Kidney (tissue), 14 donors: Measurements from ENCODE around the gene SAT1. TPM values are rescaled to one million over a fixed set of nuclear protein-coding genes. Genes with fewer than 3 reads are reported as not detected.

Source experiments
- DNase-seq, 5 donors: peaks; one replicate each; pipeline ENCODE4 v3.0.0-alpha.2; 2013 to 2020
- FAIRE-seq: peaks from 2 replicates; lab custom pipeline; 2012; peaks lifted over from hg19 to GRCh38; lab: Jason Lieb, UNC
- H3K27ac ChIP-seq, 2 donors: one replicate each; pipeline ENCODE4 v1.7.0; 2013; ENCODE audit warnings: low read depth in 2 of 2, low read length in 2 of 2, inconsistent platforms in 1 of 2
- H3K27me3 ChIP-seq: one replicate; pipeline ENCODE4 v1.7.1; 2013; ENCODE audit warnings: low read length, inconsistent platforms; ENCODE audit not compliant: control insufficient read depth, insufficient read depth
- H3K36me3 ChIP-seq, 3 donors: one replicate each; pipeline versions ENCODE4 v1.7.0 to v1.7.1; 2013; ENCODE audit warnings: low read length in 3 of 3, control low read depth in 1 of 3, inconsistent platforms in 1 of 3; ENCODE audit not compliant: insufficient read depth in 3 of 3, control insufficient read depth in 2 of 3
- H3K4me1 ChIP-seq, 3 donors: one replicate each; pipeline versions ENCODE4 v1.7.0 to v1.7.1; 2013; ENCODE audit warnings: low read length in 3 of 3, inconsistent platforms in 1 of 3, low read depth in 1 of 3; ENCODE audit not compliant: control insufficient read depth in 2 of 3, insufficient read depth in 2 of 3
- H3K4me3 ChIP-seq, 3 donors: one replicate each; pipeline versions ENCODE4 v1.7.0 to v1.8.1; 2013; ENCODE audit warnings: low read length in 3 of 3, control low read depth in 1 of 3, inconsistent platforms in 1 of 3
- H3K9ac ChIP-seq, 3 donors: one replicate each; pipeline versions ENCODE4 v1.7.0 to v1.7.1; 2013; ENCODE audit warnings: low read length in 3 of 3, control low read depth in 1 of 3, inconsistent platforms in 1 of 3
- H3K9me3 ChIP-seq, 3 donors: one replicate each; pipeline versions ENCODE4 v1.7.0 to v1.7.1; 2013; ENCODE audit warnings: low read length in 3 of 3, control low read depth in 1 of 3, inconsistent platforms in 1 of 3; ENCODE audit not compliant: control insufficient read depth in 2 of 3, insufficient read depth in 1 of 3
- intact Hi-C: fragments of 100-400 bp; cut with DNase I; formaldehyde crosslinking; loops from one replicate; pipeline ENCODE4 v1.11.1; 2022
- polyA plus RNA-seq: library from polyadenylated mRNA; stranded (reverse); fragments of 350-450 nt; fragmentation: Illumina TruSeq; extraction: RNeasy Lipid Tissue Mini Kit (QIAGEN cat#74804); gene quantifications from one replicate; pipeline ENCODE4 v1.2.3, GENCODE V29; 2014; ENCODE audit warnings: low read depth, low replicate concordance; ENCODE audit not compliant: insufficient read depth
- total RNA-seq: library from RNA; stranded (reverse); fragmentation: NEBNext Ultra II Directional; extraction: Animal tissue kit (Norgen Biotek cat#: 25700); gene quantifications from one replicate; pipeline ENCODE4 v1.2.1, GENCODE V29; 2021
- TF ChIP-seq, protein P1 (sequence below): IDR thresholded peaks from 3 replicates; pipeline ENCODE4 v1.5.1; 2012; ENCODE audit warnings: mild to moderate bottlenecking, moderate library complexity, borderline replicate concordance; ENCODE audit not compliant: insufficient read depth; ENCODE audit errors: extremely low read depth
- donor health status: control.
- donor health status: control.
- donor health status: control.
- donor health status: control.
- donor health status: control.
- donor health status: DM: yes; HTN: yes; CAD: no.
- donor health status: Normal renal cell carcinoma (clear cell type).

The SAT1 gene
- total and polyA plus RNA-seq, 2 donors from 2014 or later, result 417 to 574 TPM

GRCh38 chrX:23786268-23786815 is 3.4 kb downstream of the SAT1 start:
- no peak overlapping the region for H3K9ac ChIP-seq
- intact Hi-C loops, result loop anchor here (10.0 kb wide), 1 partner anchor 118 kb away; the partner anchor contains the start of genes APOO and CXorf58
- H3K4me1 ChIP-seq, result peaks cover 0 to 5% (median 0%) of the 10 kb centered on the region in 3 donors
- TF ChIP-seq, protein P1, sequence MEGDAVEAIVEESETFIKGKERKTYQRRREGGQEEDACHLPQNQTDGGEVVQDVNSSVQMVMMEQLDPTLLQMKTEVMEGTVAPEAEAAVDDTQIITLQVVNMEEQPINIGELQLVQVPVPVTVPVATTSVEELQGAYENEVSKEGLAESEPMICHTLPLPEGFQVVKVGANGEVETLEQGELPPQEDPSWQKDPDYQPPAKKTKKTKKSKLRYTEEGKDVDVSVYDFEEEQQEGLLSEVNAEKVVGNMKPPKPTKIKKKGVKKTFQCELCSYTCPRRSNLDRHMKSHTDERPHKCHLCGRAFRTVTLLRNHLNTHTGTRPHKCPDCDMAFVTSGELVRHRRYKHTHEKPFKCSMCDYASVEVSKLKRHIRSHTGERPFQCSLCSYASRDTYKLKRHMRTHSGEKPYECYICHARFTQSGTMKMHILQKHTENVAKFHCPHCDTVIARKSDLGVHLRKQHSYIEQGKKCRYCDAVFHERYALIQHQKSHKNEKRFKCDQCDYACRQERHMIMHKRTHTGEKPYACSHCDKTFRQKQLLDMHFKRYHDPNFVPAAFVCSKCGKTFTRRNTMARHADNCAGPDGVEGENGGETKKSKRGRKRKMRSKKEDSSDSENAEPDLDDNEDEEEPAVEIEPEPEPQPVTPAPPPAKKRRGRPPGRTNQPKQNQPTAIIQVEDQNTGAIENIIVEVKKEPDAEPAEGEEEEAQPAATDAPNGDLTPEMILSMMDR, result no peak
- DNase-seq, result no peak
- no peak for FAIRE-seq
- H3K4me3 ChIP-seq, result peak overlapping the region in 2 of 3 donors; percentile 93 to 94
- no peak overlapping the region for H3K27ac ChIP-seq
- H3K36me3 ChIP-seq, result peaks cover 0 to 20% (median 2%) of the 10 kb centered on the region in 3 donors
- H3K27me3 ChIP-seq, result no peaks in the 10 kb centered on the region
- H3K9me3 ChIP-seq, result no peaks in the 10 kb centered on the region

- peaks cover 0 to 20% (median 2%) of the 10 kb centered on the region in 3 donors for H3K36me3 ChIP-seq
- FAIRE-seq, result no peak
- TF ChIP-seq, protein P1, result no peak
- peaks cover 0 to 5% (median 0%) of the 10 kb centered on the region in 3 donors for H3K4me1 ChIP-seq
- no peak overlapping the region for H3K27ac ChIP-seq
- intact Hi-C loops, result loop anchor here (10.0 kb wide), 1 partner anchor 117 kb away; the partner anchor contains the start of genes APOO and CXorf58
- H3K27me3 ChIP-seq, result no peaks in the 10 kb centered on the region
- no peak overlapping the region for H3K4me3 ChIP-seq
- no peak overlapping the region for H3K9ac ChIP-seq
- no peaks in the 10 kb centered on the region for H3K9me3 ChIP-seq
- DNase-seq, result no peak
Measured at GRCh38 chrX:23787745-23788118, 4.8 kb downstream of the SAT1 start.

DNA sequence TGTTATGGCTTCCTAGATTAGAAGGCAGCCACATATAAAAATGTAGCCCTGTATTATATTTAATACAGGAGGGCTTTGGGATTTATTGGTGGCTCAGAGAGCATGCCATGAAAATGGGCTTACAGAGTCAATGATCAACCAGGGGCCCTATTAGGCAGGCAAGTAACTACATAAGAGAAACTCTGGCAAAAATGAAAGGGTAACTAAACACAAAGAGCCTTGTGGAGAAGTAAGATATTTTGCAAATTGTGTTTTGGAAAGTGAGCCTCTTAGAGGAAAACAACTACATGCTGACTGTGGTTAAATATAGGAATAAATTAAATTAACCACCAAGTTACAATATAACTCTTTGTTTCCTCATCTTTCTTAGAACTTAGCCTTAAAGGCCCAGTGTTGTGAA is 5.5 kb downstream of the SAT1 start:
- Histone ChIP-seq H3K36me3 (peaks cover 0 to 20% (median 2%) of the 10 kb centered on the region in 3 donors), H3K27ac (no peak overlapping the region), H3K9me3 (no peaks in the 10 kb centered on the region), H3K27me3 (no peaks in the 10 kb centered on the region), H3K4me3 (no peak overlapping the region), H3K9ac (no peak overlapping the region), H3K4me1 (peaks cover 0 to 5% (median 0%) of the 10 kb centered on the region in 3 donors)
- intact Hi-C loops, result loop anchor here (10.0 kb wide), 1 partner anchor 116 kb away; the partner anchor contains the start of genes APOO and CXorf58
- DNase-seq, result peak in 1 of 5 donors; percentile 31
- FAIRE-seq, result no peak
- TF ChIP-seq, protein P1, result no peak
